Smooth muscle cell (in vitro differentiated cells): ENCODE measurements around the gene FDXR. TPM values are rescaled to one million over a fixed set of nuclear protein-coding genes. Genes with fewer than 3 reads are reported as not detected.

ENCODE experiments used
- DNase-seq: peaks from one replicate; lab custom pipeline; 2025; ENCODE audit not compliant: unreplicated experiment; lab: John Stamatoyannopoulos, UW
- H2AFZ ChIP-seq: fragments of 200-600 bp; sonication (generic); 2 replicates; pipeline ENCODE4 v1.6.0; 2016; ENCODE audit warnings: antibody characterized with exemption, low read depth, mild to moderate bottlenecking
- H3F3A ChIP-seq: fragments of 200-600 bp; sonication (generic); 2 replicates; pipeline ENCODE4 v1.6.0; 2017; ENCODE audit warnings: antibody characterized with exemption, low read depth
- H3K27ac ChIP-seq: fragments of 200-600 bp; sonication (generic); 2 replicates; pipeline ENCODE4 v1.5.1; 2016; ENCODE audit warnings: low read depth, mild to moderate bottlenecking
- H3K27me3 ChIP-seq: fragments of 200-600 bp; sonication (generic); 2 replicates; pipeline ENCODE4 v1.6.1; 2016; ENCODE audit warnings: low read depth, mild to moderate bottlenecking
- H3K36me3 ChIP-seq: fragments of 200-600 bp; sonication (generic); 2 replicates; pipeline ENCODE4 v1.5.1; 2016; ENCODE audit warnings: low read depth
- H3K4me1 ChIP-seq: fragments of 200-600 bp; sonication (generic); 2 replicates; pipeline ENCODE4 v1.5.1; 2016; ENCODE audit warnings: low read depth
- H3K4me2 ChIP-seq: fragments of 200-600 bp; sonication (generic); 2 replicates; pipeline ENCODE4 v1.6.0; 2016; ENCODE audit warnings: mild to moderate bottlenecking
- H3K4me3 ChIP-seq: fragments of 200-600 bp; sonication (generic); 2 replicates; pipeline ENCODE4 v1.5.1; 2016; ENCODE audit warnings: mild to moderate bottlenecking
- H3K79me2 ChIP-seq: fragments of 200-600 bp; sonication (generic); 2 replicates; pipeline ENCODE4 v1.6.0; 2016; ENCODE audit warnings: low read depth, mild to moderate bottlenecking
- H3K9ac ChIP-seq: fragments of 200-600 bp; sonication (generic); 2 replicates; pipeline ENCODE4 v1.6.0; 2016; ENCODE audit warnings: low read depth
- H3K9me3 ChIP-seq: fragments of 200-600 bp; sonication (generic); replicated peaks from 2 replicates; pipeline ENCODE4 v1.5.1; 2016; ENCODE audit warnings: low read depth
- H4K20me1 ChIP-seq: fragments of 200-600 bp; sonication (generic); 2 replicates; pipeline ENCODE4 v1.6.0; 2016; ENCODE audit warnings: low read depth
- WGBS: methylation state at CpG from one replicate; pipeline ENCODE4 v1.1.7; 2016; ENCODE audit warnings: low lambda C conversion rate; 5-methylcytosine and 5-hydroxymethylcytosine counted together
- polyA plus RNA-seq: library from polyadenylated mRNA; unstranded; fragments of >200 nt; fragmentation: Nextera tagmentation; extraction: Ambion mirVana; gene quantifications from 2 replicates; pipeline ENCODE4 v1.2.1, GENCODE V29; 2016
- total RNA-seq: library from RNA; depleted of rRNA; stranded (reverse); fragments of >200 nt; gene quantifications from 2 replicates; pipeline ENCODE4 v1.2.3, GENCODE V29; 2014
- TF ChIP-seq, protein P1 (sequence below): fragments of 200-600 bp; sonication (generic); IDR thresholded peaks from 2 replicates; pipeline ENCODE4 v1.5.1; 2017; ENCODE audit warnings: borderline replicate concordance, mild to moderate bottlenecking, antibody characterized with exemption; ENCODE audit not compliant: insufficient read depth, poor library complexity, severe bottlenecking

Gene FDXR
- total and polyA plus RNA-seq, 2 experiments from 2014 or later, result 5.6 to 18.7 TPM

DNA sequence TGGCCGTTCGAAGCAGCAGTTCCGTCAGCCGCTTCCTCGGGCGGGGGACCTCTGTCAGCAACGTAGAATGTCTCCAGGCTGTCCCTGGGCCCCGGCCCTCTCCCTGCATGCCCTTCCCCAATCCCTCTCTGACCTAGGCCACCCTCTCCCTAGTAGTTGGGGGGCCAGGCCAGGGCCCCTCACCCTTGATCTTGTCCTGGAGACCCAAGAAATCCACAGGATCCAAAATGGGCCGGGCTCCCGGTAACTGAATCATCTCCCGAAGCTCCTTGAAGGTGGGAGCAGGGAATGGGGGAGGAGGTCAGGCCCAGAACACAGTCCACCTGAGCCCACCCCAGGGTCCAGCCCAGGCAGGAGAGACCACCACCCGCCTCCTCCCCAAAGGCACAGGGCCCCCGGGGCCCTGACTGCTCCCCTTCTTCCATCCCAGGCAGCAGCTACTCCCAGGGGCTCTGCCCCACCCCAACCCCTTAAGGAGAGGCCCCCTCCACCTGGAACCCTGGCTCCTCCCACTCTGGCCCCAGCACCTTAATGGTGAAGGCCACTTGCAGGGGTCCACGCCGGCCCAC is 8.4 kb downstream of the FDXR start:
- TF ChIP-seq, protein P1, sequence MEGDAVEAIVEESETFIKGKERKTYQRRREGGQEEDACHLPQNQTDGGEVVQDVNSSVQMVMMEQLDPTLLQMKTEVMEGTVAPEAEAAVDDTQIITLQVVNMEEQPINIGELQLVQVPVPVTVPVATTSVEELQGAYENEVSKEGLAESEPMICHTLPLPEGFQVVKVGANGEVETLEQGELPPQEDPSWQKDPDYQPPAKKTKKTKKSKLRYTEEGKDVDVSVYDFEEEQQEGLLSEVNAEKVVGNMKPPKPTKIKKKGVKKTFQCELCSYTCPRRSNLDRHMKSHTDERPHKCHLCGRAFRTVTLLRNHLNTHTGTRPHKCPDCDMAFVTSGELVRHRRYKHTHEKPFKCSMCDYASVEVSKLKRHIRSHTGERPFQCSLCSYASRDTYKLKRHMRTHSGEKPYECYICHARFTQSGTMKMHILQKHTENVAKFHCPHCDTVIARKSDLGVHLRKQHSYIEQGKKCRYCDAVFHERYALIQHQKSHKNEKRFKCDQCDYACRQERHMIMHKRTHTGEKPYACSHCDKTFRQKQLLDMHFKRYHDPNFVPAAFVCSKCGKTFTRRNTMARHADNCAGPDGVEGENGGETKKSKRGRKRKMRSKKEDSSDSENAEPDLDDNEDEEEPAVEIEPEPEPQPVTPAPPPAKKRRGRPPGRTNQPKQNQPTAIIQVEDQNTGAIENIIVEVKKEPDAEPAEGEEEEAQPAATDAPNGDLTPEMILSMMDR, result no peak
- peaks cover 3% of the 10 kb centered on the region for H4K20me1 ChIP-seq
- 96% methylated on average over 13 of the region's 15 CpGs for WGBS
- H3K27me3 ChIP-seq, result peaks cover 31% of the 10 kb centered on the region
- H2AFZ ChIP-seq, result no peak overlapping the region
- no peaks in the 10 kb centered on the region for H3K9me3 ChIP-seq
- no peak overlapping the region for H3K27ac ChIP-seq
- no peak overlapping the region for H3K9ac ChIP-seq
- H3K4me2 ChIP-seq, result no peak overlapping the region
- no peak overlapping the region for H3K4me3 ChIP-seq
- DNase-seq, result no peak
- H3K36me3 ChIP-seq, result no peaks in the 10 kb centered on the region
- H3K4me1 ChIP-seq, result peaks cover 6% of the 10 kb centered on the region
- H3K79me2 ChIP-seq, result no peaks in the 10 kb centered on the region
- H3F3A ChIP-seq, result no peaks in the 10 kb centered on the region

DNA sequence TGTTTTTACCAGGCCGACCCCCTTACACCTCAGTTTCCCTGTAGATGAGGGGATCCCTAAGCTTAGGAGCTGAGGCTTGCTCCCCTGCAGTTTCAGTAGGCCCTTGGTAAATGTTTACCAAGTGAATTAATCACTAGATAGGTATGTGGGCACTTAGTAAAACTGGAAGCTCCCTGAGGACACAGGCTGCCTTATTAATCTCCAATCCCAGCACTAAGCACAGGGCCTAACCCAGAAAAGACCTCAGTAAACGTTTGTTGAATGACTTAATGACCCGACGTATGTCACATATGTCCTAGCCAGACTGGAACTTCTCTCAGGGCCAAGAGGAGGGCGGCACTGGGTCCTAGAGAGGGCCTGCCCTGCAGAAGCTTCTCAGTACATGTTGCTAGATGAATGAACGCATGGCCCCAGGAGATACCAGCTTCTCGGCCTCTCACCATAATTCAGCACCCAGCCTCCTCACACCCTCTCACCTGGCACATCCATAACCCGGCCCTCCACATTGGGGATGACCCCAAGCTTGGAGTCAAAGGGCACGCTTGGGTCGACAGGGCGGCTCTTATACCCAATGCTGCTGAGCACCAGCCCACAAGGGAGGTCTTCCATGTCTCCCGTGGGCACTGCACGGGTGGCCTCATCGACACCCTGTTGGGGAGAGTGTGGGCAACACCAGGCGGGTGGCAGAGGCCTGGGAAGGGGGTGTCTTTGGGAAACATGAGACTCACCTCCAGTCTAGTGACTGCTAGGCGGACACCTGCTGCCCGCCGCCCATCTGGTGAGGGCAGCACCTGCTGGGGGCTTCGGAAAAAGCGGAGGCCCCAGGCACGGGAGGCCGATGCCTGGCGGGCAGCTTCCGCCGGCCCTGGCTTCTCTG is 9.1 kb downstream of the FDXR start:
- H3K9me3 ChIP-seq, result no peaks in the 10 kb centered on the region
- H3K27me3 ChIP-seq, result peaks cover 38% of the 10 kb centered on the region
- no peaks in the 10 kb centered on the region for H3K79me2 ChIP-seq
- no peak overlapping the region for H3K9ac ChIP-seq
- 94% methylated on average over 24 of the region's 25 CpGs for WGBS
- no peak overlapping the region for H3K4me3 ChIP-seq
- peaks cover 6% of the 10 kb centered on the region for H3K4me1 ChIP-seq
- no peaks in the 10 kb centered on the region for H3K36me3 ChIP-seq
- H3K4me2 ChIP-seq, result no peak overlapping the region
- TF ChIP-seq, protein P1, result no peak
- H4K20me1 ChIP-seq, result peaks cover 3% of the 10 kb centered on the region
- H3F3A ChIP-seq, result no peaks in the 10 kb centered on the region
- H2AFZ ChIP-seq, result no peak overlapping the region
- no peak for DNase-seq
- no peak overlapping the region for H3K27ac ChIP-seq

DNA sequence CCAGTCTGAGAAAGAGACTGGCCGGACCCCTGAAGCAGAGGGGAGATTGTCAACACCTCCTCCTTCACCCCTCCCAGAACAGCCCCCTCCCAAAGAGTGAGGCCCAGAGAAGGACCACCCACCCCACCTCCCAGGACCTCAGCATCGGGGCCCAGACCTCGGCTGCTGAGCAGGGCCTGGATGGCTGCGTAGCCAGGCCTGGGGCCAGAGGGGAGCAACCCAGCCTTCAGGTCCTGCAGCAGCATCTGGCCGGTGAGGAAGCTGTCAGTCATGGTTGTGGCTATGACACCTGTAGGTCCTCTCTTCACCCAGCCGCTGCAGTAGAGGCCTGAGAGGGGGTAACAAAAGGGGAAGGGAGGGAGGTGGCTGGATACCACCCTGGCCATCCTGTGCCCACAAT is 9.9 kb downstream of the FDXR start:
- no peak overlapping the region for H3K27ac ChIP-seq
- H3K79me2 ChIP-seq, result no peaks in the 10 kb centered on the region
- WGBS, result 86% methylated on average over 6 of the region's 6 CpGs
- H3K36me3 ChIP-seq, result no peaks in the 10 kb centered on the region
- TF ChIP-seq, protein P1, result no peak
- H4K20me1 ChIP-seq, result peaks cover 3% of the 10 kb centered on the region
- no peaks in the 10 kb centered on the region for H3K9me3 ChIP-seq
- no peak overlapping the region for H3K9ac ChIP-seq
- H3K27me3 ChIP-seq, result peaks cover 45% of the 10 kb centered on the region
- no peak overlapping the region for H3K4me2 ChIP-seq
- H3K4me1 ChIP-seq, result peaks cover 6% of the 10 kb centered on the region
- no peak overlapping the region for H2AFZ ChIP-seq
- no peak for DNase-seq
- no peak overlapping the region for H3K4me3 ChIP-seq
- H3F3A ChIP-seq, result no peaks in the 10 kb centered on the region
